GM18508 (cell line): ENCODE measurements around the gene GJC3.

Experiments used
- ATAC-seq: cut with Tn5 transposase; IDR thresholded peaks from one replicate; pipeline ENCODE4 v1.9.1; 2021; ENCODE audit warnings: moderate number of reproducible peaks; ENCODE audit not compliant: insufficient read depth, unreplicated experiment

The GJC3 gene

DNA sequence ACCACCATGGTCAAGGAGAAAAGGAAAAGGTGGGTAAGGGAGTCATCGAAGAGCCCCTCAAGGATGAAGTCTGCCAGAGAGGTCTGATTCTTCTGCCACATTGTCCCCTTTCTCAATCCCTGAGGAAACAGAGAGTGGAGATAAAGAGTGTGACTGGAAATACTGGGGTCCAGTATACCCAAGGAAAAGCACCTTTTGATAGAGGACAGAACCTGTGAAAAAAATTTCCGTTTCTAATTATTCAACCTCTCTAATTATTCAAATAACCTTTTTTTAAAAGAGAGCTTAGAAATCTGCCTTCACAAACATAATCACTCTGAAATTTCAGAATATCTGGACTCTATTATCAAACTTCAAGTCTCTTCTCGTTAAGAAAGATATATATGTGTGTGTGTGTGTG lies 52.5 kb downstream of the GJC3 start, which contains the start of gene OR2AE1:
TSS of gene OR2AE1 (minus strand) at position 101 of the 400 bp plus-strand sequence. CDS start at position 101, 0 bp downstream.
- no peak for ATAC-seq

GRCh38 chr7:99876491-99876890 lies 52.9 kb downstream of the GJC3 start:
- no peak for ATAC-seq
